Endothelial cell of umbilical vein (primary cell): Measurements from ENCODE around the gene COPS4. TPM values are rescaled to one million over a fixed set of nuclear protein-coding genes. Genes with fewer than 3 reads are reported as not detected.

Experiments
- BruUV-seq: library from RNA; stranded (reverse); fragments of 400-500 nt; replicated peaks from 2 replicates; lab custom pipeline; 2021; lab: Mats Ljungman, UMichigan
- CTCF ChIA-PET: fragments of 300-600, 350-600 bp; sonication (Branson Sonifier 250); formaldehyde crosslinking; loops from one replicate; lab custom pipeline; 2021; ENCODE audit warnings: antibody characterized with exemption, inconsistent platforms; lab: Charles Lee
- POLR2A ChIA-PET: fragments of 300-600, 350-600 bp; sonication (Branson Sonifier 250); formaldehyde crosslinking; loops from one replicate; lab custom pipeline; 2021; ENCODE audit warnings: antibody characterized with exemption, inconsistent platforms; lab: Charles Lee
- DNase-seq: peaks from one replicate; pipeline ENCODE4 v3.0.0-alpha.2; 2011; ENCODE audit warnings: low read depth, low spot score
- FAIRE-seq: peaks from 2 replicates; lab custom pipeline; 2011; peaks lifted over from hg19 to GRCh38; lab: Jason Lieb, UNC
- H2AFZ ChIP-seq: 2 replicates; pipeline ENCODE4 v1.6.0; 2012; ENCODE audit warnings: low read depth, low read length, control low read depth, inconsistent platforms
- H3K27ac ChIP-seq: 2 replicates; pipeline ENCODE4 v1.5.1; 2011; ENCODE audit warnings: low read depth, mild to moderate bottlenecking, control low read depth, low read length, moderate library complexity; ENCODE audit not compliant: insufficient read depth
- H3K27me3 ChIP-seq, 2 experiments: 2 replicates each; pipeline versions ENCODE4 v1.6.0 to v1.6.1; 2011; ENCODE audit warnings: low read length in 2 of 2, mixed read lengths in 1 of 2; ENCODE audit not compliant: control insufficient read depth in 2 of 2, insufficient read depth in 2 of 2
- H3K36me3 ChIP-seq, 2 experiments: 2 replicates in 1 of 2; 3 replicates in 1 of 2; pipeline ENCODE4 v1.5.1; 2011; ENCODE audit warnings: low read length in 2 of 2, mild to moderate bottlenecking in 1 of 2, moderate library complexity in 1 of 2; ENCODE audit not compliant: control insufficient read depth in 2 of 2, insufficient read depth in 2 of 2; ENCODE audit errors: extremely low read depth in 1 of 2
- H3K4me1 ChIP-seq: 3 replicates; pipeline ENCODE4 v1.5.1; 2011; ENCODE audit warnings: mild to moderate bottlenecking, low read length; ENCODE audit not compliant: control insufficient read depth, insufficient read depth; ENCODE audit errors: extremely low read depth
- H3K4me2 ChIP-seq: 2 replicates; pipeline ENCODE4 v1.6.1; 2011; ENCODE audit warnings: low read length, control low read depth, mixed read lengths; ENCODE audit not compliant: insufficient read depth
- H3K4me3 ChIP-seq, 3 experiments: fragments of 200-600 bp in 1 of 3; sonication (generic), shearing (Covaris generic) in 1 of 3; replicated peaks in 1 of 3; 2 replicates each; pipeline ENCODE4 v1.5.1; 2011 to 2016; ENCODE audit warnings: control low read depth in 3 of 3, low read length in 3 of 3, mild to moderate bottlenecking in 2 of 3, inconsistent platforms in 1 of 3, low read depth in 1 of 3, moderate library complexity in 1 of 3; ENCODE audit not compliant: insufficient read depth in 1 of 3
- H3K79me2 ChIP-seq: 2 replicates; pipeline ENCODE4 v1.6.0; 2012; ENCODE audit warnings: low read length, inconsistent platforms; ENCODE audit not compliant: control insufficient read depth, insufficient read depth
- H3K9ac ChIP-seq: replicated peaks from 2 replicates; pipeline ENCODE3; 2011; ENCODE audit warnings: low read length, control low read depth; ENCODE audit not compliant: insufficient read depth; ENCODE audit errors: extremely low read depth
- H3K9me1 ChIP-seq: replicated peaks from 3 replicates; pipeline ENCODE4 v1.6.0; 2011; ENCODE audit warnings: mild to moderate bottlenecking, low read length; ENCODE audit not compliant: control insufficient read depth, insufficient read depth; ENCODE audit errors: extremely low read depth
- H3K9me3 ChIP-seq: replicated peaks from 2 replicates; pipeline ENCODE4 v1.5.1; 2012; ENCODE audit warnings: low read length, inconsistent platforms; ENCODE audit not compliant: control insufficient read depth, insufficient read depth
- H4K20me1 ChIP-seq: replicated peaks from 2 replicates; pipeline ENCODE3; 2011; ENCODE audit warnings: mild to moderate bottlenecking, low read length; ENCODE audit not compliant: control insufficient read depth, insufficient read depth; ENCODE audit errors: extremely low read depth
- CTCF ChIP-seq, 2 donors: IDR thresholded peaks; 1 replicate in 1 of 2; 2 replicates in 1 of 2; pipeline ENCODE4 v1.5.1; 2011; ENCODE audit warnings: low read length in 2 of 2, mild to moderate bottlenecking in 2 of 2, moderate library complexity in 2 of 2, control low read depth in 1 of 2, inconsistent platforms in 1 of 2, low read depth in 1 of 2; ENCODE audit not compliant: insufficient read depth in 1 of 2; ENCODE audit errors: extremely low read depth in 1 of 2
- EZH2 ChIP-seq: IDR thresholded peaks from 2 replicates; pipeline ENCODE4 v1.6.1; 2012; ENCODE audit warnings: borderline replicate concordance, low read depth, mild to moderate bottlenecking, moderate library complexity, low read length, inconsistent platforms; ENCODE audit not compliant: severe bottlenecking
- FOS ChIP-seq: IDR thresholded peaks from 2 replicates; pipeline ENCODE4 v1.6.1; 2011; ENCODE audit warnings: mild to moderate bottlenecking, low read length, moderate library complexity, borderline replicate concordance; ENCODE audit not compliant: insufficient read depth
- JUN ChIP-seq: IDR thresholded peaks from 2 replicates; pipeline ENCODE4 v1.6.1; 2011; ENCODE audit warnings: borderline replicate concordance, low read depth; ENCODE audit not compliant: insufficient read length, insufficient read depth
- MAX ChIP-seq: IDR thresholded peaks from 2 replicates; pipeline ENCODE4 v1.6.1; 2011; ENCODE audit not compliant: insufficient read depth, insufficient read length
- dilution Hi-C: fragments of 300-500 bp; cut with MboI; formaldehyde crosslinking; loops from one replicate; pipeline ENCODE4 v1.15.0; 2019; ENCODE audit warnings: low sequenced_read_pairs; ENCODE audit not compliant: extremely low pct_ligation_motif_present
- intact Hi-C: fragments of 100-400 bp; cut with micrococcal nuclease; formaldehyde crosslinking; loops from one replicate; pipeline ENCODE4 v1.10.0; 2022
- polyA plus RNA-seq, 4 experiments: library from polyadenylated mRNA; depleted of rRNA in 3 of 4; stranded (reverse) in 3 of 4; unstranded in 1 of 4; fragments of >200 nt; gene quantifications; 2 replicates each; pipeline versions ENCODE4 v1.2.1 to v1.2.3, GENCODE V29; 2011 to 2012; ENCODE audit warnings: missing spikeins in 1 of 4
- total RNA-seq: library from RNA; stranded (reverse); gene quantifications from 2 replicates; pipeline ENCODE4 v1.2.3, GENCODE V29; 2021

Gene COPS4
- total and polyA plus RNA-seq, 2 donors (not counting 3 experiments of a cell fraction or from before 2014, with no cell fraction given) = 29.8 to 53.0 TPM

GRCh38 chr4:83029688-83030087, 5.3 kb upstream of the COPS4 start:
- Histone ChIP-seq H3K9me3 (peaks cover under 1% of the 10 kb centered on the region), H3K36me3 (no peaks in the 10 kb centered on the region), H4K20me1 (no peaks in the 10 kb centered on the region), H3K4me1 (no peaks in the 10 kb centered on the region), H3K4me2 (no peak overlapping the region), H3K9me1 (no peaks in the 10 kb centered on the region), H3K4me3 (no peak overlapping the region), H2AFZ (no peak overlapping the region), H3K27ac (no peak overlapping the region), H3K9ac (no peak overlapping the region), H3K27me3 (peaks cover 3 to 5% of the 10 kb centered on the region in 2 experiments), H3K79me2 (no peaks in the 10 kb centered on the region)
- dilution Hi-C loops = no loop called here
- DNase-seq = no peak
- intact Hi-C loops = loop anchor here (10.0 kb wide), 1 partner anchor 425 kb away; the partner anchor contains the start of genes HELQ and MRPS18C
- TF ChIP-seq JUN = no peak
- no peak for TF ChIP-seq EZH2
- TF ChIP-seq CTCF (IDR thresholded peaks at IDR 0.05; ENCODE audit: extremely low read depth in 1 of 2, insufficient read depth in 1 of 2, low read depth in 1 of 2, low read length in 2 of 2) = no peak
- TF ChIP-seq MAX = no peak
- no peak for TF ChIP-seq FOS
- BruUV-seq = no TSS peak
- CTCF ChIA-PET = interaction anchor here (0.8 to 1.3 kb wide), 2 partner anchors 15 to 567 kb away, joined by 3 read pairs; no protein-coding TSS in a partner anchor
- POLR2A ChIA-PET = no interaction called here
- FAIRE-seq = no peak
